ENCODE data around the gene P2RY13.

DNA sequence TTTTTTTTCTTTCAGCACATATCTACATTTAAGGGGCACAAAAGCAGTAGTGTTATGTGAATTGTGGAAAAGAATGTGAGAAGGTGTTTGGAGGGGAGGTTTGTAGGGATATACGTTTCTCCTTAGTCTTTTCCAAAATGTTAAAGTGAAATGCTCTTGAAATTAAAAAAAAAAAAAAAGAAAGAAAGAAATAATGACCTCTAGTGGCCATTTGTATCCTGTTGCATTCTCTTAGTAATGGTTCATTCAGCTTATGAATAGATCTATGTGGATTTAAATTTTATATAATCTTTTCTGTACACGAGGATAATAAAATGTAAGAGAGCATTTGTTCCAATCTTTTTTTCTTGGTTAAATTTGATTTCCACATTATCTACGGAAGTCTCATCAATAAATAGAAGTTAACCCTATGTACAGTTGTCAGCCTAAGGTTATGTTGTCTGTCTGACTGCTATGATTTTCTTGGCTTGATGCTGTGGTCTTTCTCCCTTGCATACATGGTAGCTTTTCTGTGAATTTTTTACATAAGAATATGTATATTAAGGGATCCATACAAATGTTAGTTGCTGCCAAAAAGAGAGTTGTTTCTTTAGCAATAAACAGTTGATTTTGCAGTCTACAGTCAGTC is 1.7 kb downstream of the P2RY13 start:
- peak; percentile 25 to 71 (median 58) for TF ChIP-seq CTCF (IDR thresholded peaks at IDR 0.05)
- no peak for TF ChIP-seq POLR2A (IDR thresholded peaks at IDR 0.05)
